ENCODE results near the gene PAX8. TPM values are rescaled to one million over a fixed set of nuclear protein-coding genes. Genes with fewer than 3 reads are reported as not detected.

PAX8 gene
- total RNA-seq, 2 experiments from 2014 or later, result 1.6 to 2.6 TPM

- H4K20me1 ChIP-seq (ENCODE audit: insufficient read depth, low read length), result no peaks in the 10 kb centered on the region
- CTCF ChIA-PET (ENCODE audit: unreplicated experiment), result interaction anchor here (0.5 kb wide), 1 partner anchor 18 kb away, joined by 3 read pairs; no protein-coding TSS in a partner anchor
- no peak overlapping the region for H3K4me2 ChIP-seq (ENCODE audit: low read length)
- no peaks in the 10 kb centered on the region for H3K9me3 ChIP-seq (ENCODE audit: low read length)
- H3K27ac ChIP-seq (ENCODE audit: low read depth, low read length, poor library complexity, severe bottlenecking), result no peak overlapping the region
- H2AFZ ChIP-seq (ENCODE audit: low read length), result no peak overlapping the region
- H3K4me1 ChIP-seq (ENCODE audit: insufficient read depth, low read length, poor library complexity, severe bottlenecking), result no peaks in the 10 kb centered on the region
- TF ChIP-seq CTCF (conservative IDR thresholded peaks at IDR 0.05; ENCODE audit: low read length), result no peak
- no peak for TF ChIP-seq EZH2phosphoT487 (IDR thresholded peaks at IDR 0.05; ENCODE audit: borderline replicate concordance, low read depth, low read length)
- no peaks in the 10 kb centered on the region for H3K36me3 ChIP-seq (ENCODE audit: insufficient read depth, low read length)
- intact Hi-C loops (cut with micrococcal nuclease; ENCODE audit: unreplicated experiment), result no loop called here
- no peak overlapping the region for H3K4me3 ChIP-seq (ENCODE audit: low read depth, low read length, poor library complexity, severe bottlenecking)
- no peak for DNase-seq (ENCODE audit: low spot score)
- no TSS peak for BruUV-seq (replicated peaks)
- H3K9me2 ChIP-seq (ENCODE audit: insufficient read depth, low read length), result no peaks in the 10 kb centered on the region
- no peaks in the 10 kb centered on the region for H3K79me2 ChIP-seq (ENCODE audit: insufficient read depth, low read depth, low read length)
- POLR2A ChIA-PET, result interaction anchor here (1.7 kb wide), 1 partner anchor 15 kb away, joined by 4 read pairs; no protein-coding TSS in a partner anchor
Measured at GRCh38 chr2:113219889-113220641, 58.7 kb downstream of the PAX8 start.

- DNase-seq (ENCODE audit: low spot score), result no peak
- CTCF ChIA-PET (ENCODE audit: unreplicated experiment), result interaction anchor here (0.5 kb wide), 1 partner anchor 18 kb away, joined by 3 read pairs; no protein-coding TSS in a partner anchor
- Histone ChIP-seq H3K27ac (ENCODE audit: low read depth, low read length, poor library complexity, severe bottlenecking) (no peak overlapping the region), H3K4me3 (ENCODE audit: low read depth, low read length, poor library complexity, severe bottlenecking) (no peak overlapping the region), H4K20me1 (ENCODE audit: insufficient read depth, low read length) (no peaks in the 10 kb centered on the region), H3K9me3 (ENCODE audit: low read length) (no peaks in the 10 kb centered on the region), H3K4me2 (ENCODE audit: low read length) (no peak overlapping the region), H3K4me1 (ENCODE audit: insufficient read depth, low read length, poor library complexity, severe bottlenecking) (no peaks in the 10 kb centered on the region), H3K79me2 (ENCODE audit: insufficient read depth, low read depth, low read length) (no peaks in the 10 kb centered on the region), H3K36me3 (ENCODE audit: insufficient read depth, low read length) (no peaks in the 10 kb centered on the region), H3K9me2 (ENCODE audit: insufficient read depth, low read length) (no peaks in the 10 kb centered on the region), H2AFZ (ENCODE audit: low read length) (no peak overlapping the region)
- TF ChIP-seq EZH2phosphoT487 (IDR thresholded peaks at IDR 0.05; ENCODE audit: borderline replicate concordance, low read depth, low read length), result no peak
- no peak for TF ChIP-seq CTCF (conservative IDR thresholded peaks at IDR 0.05; ENCODE audit: low read length)
- BruUV-seq (replicated peaks), result no TSS peak
- intact Hi-C loops (cut with micrococcal nuclease; ENCODE audit: unreplicated experiment), result no loop called here
- POLR2A ChIA-PET, result interaction anchor here (1.7 kb wide), 1 partner anchor 16 kb away, joined by 4 read pairs; no protein-coding TSS in a partner anchor
Measured at GRCh38 chr2:113219525-113219888, 59.2 kb downstream of the PAX8 start.

GRCh38 chr2:113219092-113219441 lies 59.7 kb downstream of the PAX8 start:
- ChIA-PET CTCF (ENCODE audit: unreplicated experiment) (interaction anchor here (0.5 kb wide), 1 partner anchor 19 kb away, joined by 3 read pairs; no protein-coding TSS in a partner anchor), POLR2A (no interaction called here)
- Histone ChIP-seq H3K36me3 (ENCODE audit: insufficient read depth, low read length) (no peaks in the 10 kb centered on the region), H4K20me1 (ENCODE audit: insufficient read depth, low read length) (no peaks in the 10 kb centered on the region), H2AFZ (ENCODE audit: low read length) (no peak overlapping the region), H3K27ac (ENCODE audit: low read depth, low read length, poor library complexity, severe bottlenecking) (no peak overlapping the region), H3K9me3 (ENCODE audit: low read length) (no peaks in the 10 kb centered on the region), H3K4me3 (ENCODE audit: low read depth, low read length, poor library complexity, severe bottlenecking) (no peak overlapping the region), H3K4me2 (ENCODE audit: low read length) (no peak overlapping the region), H3K4me1 (ENCODE audit: insufficient read depth, low read length, poor library complexity, severe bottlenecking) (no peaks in the 10 kb centered on the region), H3K9me2 (ENCODE audit: insufficient read depth, low read length) (no peaks in the 10 kb centered on the region), H3K79me2 (ENCODE audit: insufficient read depth, low read depth, low read length) (no peaks in the 10 kb centered on the region)
- no peak for DNase-seq (ENCODE audit: low spot score)
- intact Hi-C loops (cut with micrococcal nuclease; ENCODE audit: unreplicated experiment), result no loop called here
- BruUV-seq (replicated peaks), result no TSS peak
- TF ChIP-seq EZH2phosphoT487 (IDR thresholded peaks at IDR 0.05; ENCODE audit: borderline replicate concordance, low read depth, low read length) (no peak), CTCF (conservative IDR thresholded peaks at IDR 0.05; ENCODE audit: low read length) (no peak)
